BJ (cell line): ENCODE results near the gene ADARB1. TPM values are rescaled to one million over a fixed set of nuclear protein-coding genes. Genes with fewer than 3 reads are reported as not detected.

Experiments used
- CTCF ChIA-PET: fragments of 350-600 bp; formaldehyde crosslinking; extraction: SDS; loops from one replicate; lab custom pipeline; 2021; ENCODE audit warnings: antibody characterized with exemption, inconsistent platforms; lab: Yijun Ruan, JAX
- POLR2A ChIA-PET: fragments of 300-600 bp; sonication (Branson Sonifier 250); formaldehyde crosslinking; extraction: SDS; loops from one replicate; lab custom pipeline; 2021; ENCODE audit warnings: antibody characterized with exemption; lab: Charles Lee
- DNase-seq: peaks from one replicate; pipeline ENCODE4 v3.0.0-alpha.2; 2011; ENCODE audit warnings: low read depth
- H3K27me3 ChIP-seq: 2 replicates; pipeline ENCODE4 v1.6.0; 2011; ENCODE audit warnings: low read length; ENCODE audit not compliant: control insufficient read depth, insufficient read depth
- H3K36me3 ChIP-seq: 2 replicates; pipeline ENCODE4 v1.5.1; 2011; ENCODE audit warnings: low read length; ENCODE audit not compliant: control insufficient read depth, insufficient read depth
- H3K4me3 ChIP-seq: 2 replicates; pipeline ENCODE4 v1.5.1; 2011; ENCODE audit warnings: low read depth, mild to moderate bottlenecking, control low read depth, low read length
- polyA plus RNA-seq: library from polyadenylated mRNA; depleted of rRNA; stranded (reverse); fragments of >200 nt; gene quantifications from 2 replicates; pipeline ENCODE4 v1.2.3, GENCODE V29; 2011
- TF ChIP-seq, protein P1 (sequence below): IDR thresholded peaks from 2 replicates; pipeline ENCODE4 v1.5.1; 2011; ENCODE audit warnings: low read depth, mild to moderate bottlenecking, control low read depth, inconsistent platforms, low read length, moderate library complexity; ENCODE audit not compliant: insufficient read depth

Gene ADARB1
- polyA plus RNA-seq, 1 experiment, result 10.9 TPM

DNA sequence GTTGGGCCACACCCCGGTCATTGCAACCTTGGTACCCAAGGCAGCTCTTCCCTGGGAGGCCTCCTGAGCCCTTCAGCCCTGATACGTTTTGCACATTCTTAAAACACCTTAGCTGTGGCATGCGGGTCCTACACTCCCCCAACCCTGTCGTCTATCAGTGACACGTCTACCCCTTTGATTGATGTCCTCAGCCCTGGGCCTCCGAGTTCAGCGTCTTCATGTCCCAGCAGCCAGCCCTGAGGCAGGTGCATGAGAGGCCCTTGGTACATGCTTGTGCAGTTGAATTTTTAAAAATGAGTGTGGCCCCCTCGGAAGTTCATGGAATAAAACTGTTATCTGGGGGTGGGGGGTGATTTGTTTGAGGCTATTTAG, 38.9 kb upstream of the ADARB1 start:
- Histone ChIP-seq H3K4me3 (no peak overlapping the region), H3K36me3 (no peaks in the 10 kb centered on the region), H3K27me3 (peaks cover 4% of the 10 kb centered on the region)
- ChIA-PET POLR2A (no interaction called here), CTCF (interaction anchor here (1.1 to 1.6 kb wide), 2 partner anchors 93 to 103 kb away, joined by 3 read pairs; no protein-coding TSS in a partner anchor)
- TF ChIP-seq, protein P1, sequence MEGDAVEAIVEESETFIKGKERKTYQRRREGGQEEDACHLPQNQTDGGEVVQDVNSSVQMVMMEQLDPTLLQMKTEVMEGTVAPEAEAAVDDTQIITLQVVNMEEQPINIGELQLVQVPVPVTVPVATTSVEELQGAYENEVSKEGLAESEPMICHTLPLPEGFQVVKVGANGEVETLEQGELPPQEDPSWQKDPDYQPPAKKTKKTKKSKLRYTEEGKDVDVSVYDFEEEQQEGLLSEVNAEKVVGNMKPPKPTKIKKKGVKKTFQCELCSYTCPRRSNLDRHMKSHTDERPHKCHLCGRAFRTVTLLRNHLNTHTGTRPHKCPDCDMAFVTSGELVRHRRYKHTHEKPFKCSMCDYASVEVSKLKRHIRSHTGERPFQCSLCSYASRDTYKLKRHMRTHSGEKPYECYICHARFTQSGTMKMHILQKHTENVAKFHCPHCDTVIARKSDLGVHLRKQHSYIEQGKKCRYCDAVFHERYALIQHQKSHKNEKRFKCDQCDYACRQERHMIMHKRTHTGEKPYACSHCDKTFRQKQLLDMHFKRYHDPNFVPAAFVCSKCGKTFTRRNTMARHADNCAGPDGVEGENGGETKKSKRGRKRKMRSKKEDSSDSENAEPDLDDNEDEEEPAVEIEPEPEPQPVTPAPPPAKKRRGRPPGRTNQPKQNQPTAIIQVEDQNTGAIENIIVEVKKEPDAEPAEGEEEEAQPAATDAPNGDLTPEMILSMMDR, result no peak
- DNase-seq, result no peak

GRCh38 chr21:45036630-45037029, 37.8 kb upstream of the ADARB1 start:
- ChIA-PET CTCF (interaction anchor here (1.6 kb wide), 1 partner anchor 92 kb away, joined by 3 read pairs; no protein-coding TSS in a partner anchor), POLR2A (interaction anchor here (0.7 kb wide), 1 partner anchor 92 kb away, joined by 4 read pairs; no protein-coding TSS in a partner anchor)
- TF ChIP-seq, protein P1, result no peak
- Histone ChIP-seq H3K27me3 (peaks cover 2% of the 10 kb centered on the region), H3K4me3 (no peak overlapping the region), H3K36me3 (no peaks in the 10 kb centered on the region)
- no peak for DNase-seq

DNA sequence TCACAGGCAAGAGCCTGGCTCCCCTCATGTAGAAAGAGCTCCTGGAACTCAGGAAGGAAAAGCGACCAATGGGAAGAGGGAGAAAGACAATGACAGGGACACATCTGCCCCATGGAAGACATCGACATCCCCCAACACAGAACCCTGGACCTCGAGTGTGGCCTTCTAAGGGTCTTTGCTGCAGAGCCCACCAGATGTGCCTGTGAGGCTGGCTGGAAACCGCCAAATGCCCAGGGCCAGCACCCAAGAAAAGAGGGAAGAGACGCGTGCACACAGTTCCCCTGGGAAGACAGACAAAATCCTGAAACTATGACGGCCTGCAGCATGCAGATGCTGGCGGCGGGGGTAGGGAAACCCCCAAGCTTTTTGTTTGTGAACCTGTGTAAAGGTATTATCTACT, 36.4 kb upstream of the ADARB1 start:
- Histone ChIP-seq H3K4me3 (no peak overlapping the region), H3K36me3 (no peaks in the 10 kb centered on the region), H3K27me3 (peaks cover 2% of the 10 kb centered on the region)
- POLR2A ChIA-PET, result no interaction called here
- no peak for DNase-seq
- TF ChIP-seq, protein P1, result no peak
- CTCF ChIA-PET, result interaction anchor here (0.7 to 1.3 kb wide), 2 partner anchors 27 to 90 kb away, joined by 3 read pairs; no protein-coding TSS in a partner anchor

DNA sequence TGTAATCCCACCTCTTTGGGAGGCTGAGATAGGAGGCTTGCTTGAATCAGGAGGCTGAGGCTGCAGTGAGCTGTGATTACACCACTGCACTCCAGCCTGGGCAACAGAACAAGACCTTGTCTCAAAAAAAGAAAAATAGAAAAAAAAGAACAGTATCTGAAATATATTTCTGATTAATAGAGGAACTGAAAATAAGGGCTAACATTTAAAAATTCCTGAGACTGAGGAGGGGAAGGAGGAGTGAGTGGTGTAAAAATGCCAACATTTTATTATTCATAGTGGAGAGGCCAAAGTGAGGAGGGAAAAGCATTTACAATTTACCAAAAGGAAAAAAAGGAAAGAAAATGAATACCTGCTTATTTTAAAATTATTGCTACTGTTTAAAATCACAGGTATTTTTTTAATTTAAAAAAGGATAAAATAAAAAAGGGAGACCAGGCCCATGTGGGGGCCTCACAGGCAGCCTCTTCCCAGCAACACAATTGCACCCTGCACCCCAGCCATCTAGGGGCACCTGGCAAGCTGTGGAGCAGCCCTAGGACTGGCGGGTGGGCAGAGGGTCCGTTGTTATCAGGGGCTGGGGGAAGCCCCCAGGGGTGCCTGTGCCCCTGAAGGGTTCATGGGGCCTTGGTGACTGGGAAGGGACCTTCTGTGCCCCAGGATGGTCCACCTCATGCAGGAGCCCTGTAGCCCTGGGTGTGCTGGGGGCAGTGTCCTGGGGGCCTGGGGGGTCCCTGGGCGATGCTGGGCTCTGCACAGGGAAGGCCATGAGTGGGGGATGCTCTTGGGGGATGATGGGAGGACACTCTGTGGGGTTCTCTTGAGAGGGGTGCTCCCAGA, 34.8 kb upstream of the ADARB1 start:
- POLR2A ChIA-PET, result no interaction called here
- Histone ChIP-seq H3K36me3 (no peaks in the 10 kb centered on the region), H3K27me3 (peaks cover 4% of the 10 kb centered on the region), H3K4me3 (no peak overlapping the region)
- CTCF ChIA-PET, result interaction anchor here (0.7 kb wide), 1 partner anchor 53 kb away, joined by 3 read pairs; no protein-coding TSS in a partner anchor
- no peak for DNase-seq
- TF ChIP-seq, protein P1, result no peak

- Histone ChIP-seq H3K27me3 (peaks cover 4% of the 10 kb centered on the region), H3K36me3 (no peaks in the 10 kb centered on the region), H3K4me3 (no peak overlapping the region)
- ChIA-PET CTCF (interaction anchor here (1.2 to 1.4 kb wide), 2 partner anchors 90 to 97 kb away, joined by 3 to 6 read pairs; no protein-coding TSS in a partner anchor), POLR2A (no interaction called here)
- TF ChIP-seq, protein P1, result no peak
- no peak for DNase-seq
These were observed 34.1 kb upstream of the ADARB1 start for GRCh38 chr21:45040157-45040711.
